GM19463 (cell line): Measurements from ENCODE around the gene SSBP4.
A peak's percentile ranks its signal among the peaks of the same experiment; 100 is the strongest.

Experiments used
- ATAC-seq: cut with Tn5 transposase; IDR thresholded peaks from one replicate; pipeline ENCODE4 v1.9.1; 2021; ENCODE audit warnings: mild to moderate bottlenecking, moderate library complexity; ENCODE audit not compliant: unreplicated experiment

Gene SSBP4

DNA sequence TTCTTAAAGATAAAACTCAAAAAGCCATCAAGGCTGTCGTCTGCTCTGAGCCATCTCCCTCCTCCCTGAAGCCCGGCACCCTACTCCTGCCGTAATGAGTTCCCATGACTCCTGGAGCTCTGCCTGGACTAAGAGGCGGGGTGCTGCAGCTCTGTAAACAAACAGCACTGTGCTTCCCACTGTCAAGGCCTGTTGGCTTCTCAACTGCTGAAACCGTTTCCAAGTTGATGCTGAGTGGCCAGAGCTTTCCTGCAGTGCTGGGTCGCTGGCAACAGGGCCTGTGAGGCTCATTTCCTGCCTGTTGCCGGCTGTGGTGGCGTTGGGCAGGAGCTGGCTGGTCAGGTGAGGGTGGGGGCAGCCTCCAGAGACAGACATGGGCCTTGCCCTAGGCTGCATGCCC lies 45.4 kb downstream of the SSBP4 start:
- no peak for ATAC-seq

- ATAC-seq, result no peak
Measured at GRCh38 chr19:18465214-18465963, 46.2 kb downstream of the SSBP4 start.

DNA sequence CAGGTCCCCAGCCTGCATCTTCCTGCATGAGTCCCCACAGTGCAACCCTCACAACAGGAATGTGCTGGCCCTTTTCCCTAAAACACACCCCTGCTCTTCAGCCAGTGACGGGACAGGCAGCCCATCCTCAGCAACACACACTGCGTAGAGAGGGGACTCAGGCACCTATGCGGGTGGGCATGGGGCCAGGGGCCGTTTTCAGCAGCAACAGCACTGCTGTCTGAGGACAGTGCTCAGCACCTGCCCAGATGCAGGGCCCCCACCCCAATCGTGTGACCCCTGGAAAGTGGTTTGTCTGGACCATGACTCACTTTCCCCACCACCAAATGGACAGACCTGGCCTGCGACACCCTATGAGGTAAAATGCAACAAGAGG lies 46.8 kb downstream of the SSBP4 start:
- ATAC-seq, result no peak

DNA sequence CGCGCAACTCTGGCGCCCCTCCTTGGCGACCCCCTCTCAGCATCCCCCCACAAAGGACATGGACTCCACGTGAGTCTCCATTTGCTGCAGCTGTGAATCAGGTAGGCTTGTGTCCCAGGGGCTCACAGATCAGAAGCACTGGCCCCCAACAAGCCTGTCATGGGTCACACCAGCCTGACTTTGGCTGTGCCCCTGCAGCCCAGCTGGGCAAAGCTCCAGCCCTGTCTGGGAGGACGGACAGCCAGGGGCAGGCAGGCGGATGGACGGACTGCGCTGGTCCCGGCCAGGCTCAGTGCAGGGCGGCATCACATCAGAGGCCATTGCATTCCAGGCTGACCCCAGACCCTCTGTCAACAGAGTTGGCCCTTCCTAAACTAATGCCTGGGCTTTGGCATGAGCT lies 47.2 kb downstream of the SSBP4 start:
- ATAC-seq, result no peak

DNA sequence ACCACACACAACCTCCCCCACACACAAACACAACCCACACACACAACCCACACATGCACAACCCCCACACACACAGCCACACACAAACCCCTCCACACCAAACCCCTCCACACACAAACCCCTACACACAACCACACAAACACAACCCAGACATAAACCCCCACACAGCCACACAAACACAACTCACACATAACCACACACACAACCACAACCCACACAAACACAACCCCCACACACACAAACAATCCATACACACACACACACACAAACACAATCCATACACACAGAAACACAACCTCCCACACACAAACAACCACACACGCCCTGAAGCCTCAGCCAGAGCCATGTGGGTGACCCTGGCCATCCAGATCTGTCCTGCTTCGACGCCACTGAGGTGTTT lies 48.8 kb downstream of the SSBP4 start:
- ATAC-seq, result no peak

DNA sequence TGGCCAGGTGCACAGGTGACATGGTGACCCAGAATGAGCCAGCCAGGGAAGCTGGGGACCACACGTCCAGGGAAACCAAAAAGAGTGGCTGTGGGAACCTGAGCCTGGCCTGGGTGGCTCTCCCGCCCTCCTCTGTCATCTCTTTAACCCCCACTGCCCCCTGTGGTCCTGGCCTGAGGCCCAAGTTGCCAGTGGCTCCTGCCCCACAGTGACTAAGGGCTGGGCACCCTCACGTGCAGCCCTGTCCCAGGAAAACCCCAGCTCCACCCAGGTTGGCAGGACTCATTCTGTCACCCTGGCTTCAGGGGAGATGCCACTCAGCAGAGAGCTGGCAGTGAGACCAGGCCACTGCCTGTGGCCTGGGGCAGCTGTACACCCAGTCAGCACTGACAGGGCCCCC lies 49.3 kb downstream of the SSBP4 start:
- ATAC-seq, result no peak

DNA sequence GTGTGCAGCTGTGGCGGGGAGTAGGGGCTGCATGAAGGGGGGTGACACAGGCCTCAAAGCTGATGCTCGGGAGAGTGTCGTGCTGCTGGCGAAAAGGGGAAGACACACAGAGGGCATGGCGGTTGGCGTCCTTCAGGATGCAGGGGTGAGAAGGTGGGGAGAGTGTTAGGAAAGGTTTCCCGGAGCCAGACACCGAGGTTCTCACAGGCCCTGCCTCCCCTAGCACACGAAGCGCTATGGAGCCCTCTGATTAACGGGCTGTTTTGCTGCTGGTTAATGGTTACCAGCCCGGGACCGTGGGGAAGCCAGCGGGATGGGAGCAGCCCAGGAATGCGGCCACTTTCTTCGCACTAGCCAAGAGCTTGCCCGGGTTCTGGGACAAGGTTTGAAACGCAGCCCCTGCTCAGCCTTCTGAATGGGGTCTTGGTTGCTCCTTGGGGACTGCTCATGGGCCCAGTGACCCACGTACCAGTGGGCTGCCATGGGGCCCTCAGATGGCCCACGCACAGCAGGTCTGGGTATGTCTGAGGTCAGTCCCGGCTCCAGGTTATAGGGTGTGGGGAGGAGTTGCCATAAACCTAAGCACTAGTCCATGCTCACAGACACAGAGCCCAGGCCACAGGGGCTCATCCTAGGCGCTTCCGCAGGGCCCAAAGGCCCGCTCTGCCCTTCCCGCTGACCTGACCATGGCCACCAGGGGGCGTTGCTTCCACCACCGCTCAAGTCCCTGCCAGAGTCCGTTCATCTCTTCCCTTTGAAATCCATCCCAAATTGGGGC lies 50.1 kb downstream of the SSBP4 start:
- no peak for ATAC-seq

DNA sequence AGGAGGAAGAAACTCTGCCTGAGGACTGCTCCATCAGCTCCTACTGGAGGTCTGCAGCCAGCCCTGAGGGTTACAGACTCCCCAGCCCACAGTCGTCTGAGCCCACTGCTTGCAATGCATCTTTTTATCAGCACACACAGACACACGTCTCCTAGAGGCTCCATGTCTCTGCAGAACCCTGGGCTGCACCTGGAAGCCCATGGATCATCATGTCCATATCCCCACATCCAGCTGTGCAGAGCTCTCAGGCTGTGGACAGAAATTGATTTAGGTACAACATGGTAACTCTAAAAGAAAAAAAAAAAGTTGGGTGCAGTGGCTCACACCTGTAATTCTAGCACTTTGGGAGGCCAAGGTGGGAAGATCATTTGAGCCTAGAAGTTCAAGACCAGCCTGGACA lies 51.6 kb downstream of the SSBP4 start:
- ATAC-seq, result no peak

DNA sequence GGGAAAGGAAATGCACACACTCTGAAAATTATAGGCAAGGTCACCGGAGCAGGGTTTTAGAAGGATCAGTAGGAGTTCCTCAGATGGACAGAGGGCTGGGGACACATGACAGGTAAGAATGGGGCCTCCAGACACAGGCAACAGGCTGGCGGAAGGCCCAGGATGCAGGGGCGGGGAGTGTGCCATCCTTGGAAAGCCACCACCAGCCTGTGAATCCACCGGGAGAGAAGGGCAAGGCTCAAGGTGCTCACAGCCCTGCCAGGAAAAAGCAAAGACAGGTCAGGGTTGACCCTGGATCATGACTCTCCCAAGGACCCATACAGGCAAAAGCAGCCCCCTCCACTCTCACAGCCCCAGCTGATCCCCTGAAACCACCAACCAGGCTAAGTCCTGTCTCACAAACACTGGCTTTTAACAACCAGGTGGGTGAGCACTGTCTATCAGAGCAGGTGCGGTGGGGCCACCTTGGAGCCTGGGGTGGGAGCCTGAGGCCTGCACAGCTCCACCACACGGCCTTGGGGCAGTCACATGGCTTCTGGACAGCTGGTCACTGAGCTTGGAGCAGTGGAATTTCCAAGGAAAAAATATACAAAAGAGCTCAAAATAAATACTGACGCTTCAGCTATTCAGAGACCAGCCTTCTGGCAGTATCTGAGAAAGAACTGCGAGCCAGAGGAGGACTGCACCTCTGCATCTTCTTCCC lies 54.0 kb downstream of the SSBP4 start:
- ATAC-seq, result no peak

DNA sequence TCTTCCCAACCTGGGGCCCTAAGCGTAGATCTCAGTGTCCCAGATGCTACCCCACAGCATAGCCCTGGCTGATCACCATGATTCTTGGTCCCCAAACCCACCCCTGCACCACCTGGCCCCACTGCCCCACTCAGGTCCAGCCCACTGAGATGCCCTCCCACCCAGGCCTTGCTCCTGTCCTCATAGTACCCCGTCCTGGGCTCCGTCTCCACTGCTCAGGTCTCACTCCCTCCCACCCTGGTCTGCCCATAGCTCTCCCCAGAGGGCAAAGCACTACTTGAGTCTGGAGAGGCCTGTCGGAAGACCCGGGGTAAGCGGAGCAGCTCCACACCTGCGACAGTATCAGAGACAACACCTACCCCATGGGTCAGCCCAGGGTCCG lies 54.5 kb downstream of the SSBP4 start:
- no peak for ATAC-seq

DNA sequence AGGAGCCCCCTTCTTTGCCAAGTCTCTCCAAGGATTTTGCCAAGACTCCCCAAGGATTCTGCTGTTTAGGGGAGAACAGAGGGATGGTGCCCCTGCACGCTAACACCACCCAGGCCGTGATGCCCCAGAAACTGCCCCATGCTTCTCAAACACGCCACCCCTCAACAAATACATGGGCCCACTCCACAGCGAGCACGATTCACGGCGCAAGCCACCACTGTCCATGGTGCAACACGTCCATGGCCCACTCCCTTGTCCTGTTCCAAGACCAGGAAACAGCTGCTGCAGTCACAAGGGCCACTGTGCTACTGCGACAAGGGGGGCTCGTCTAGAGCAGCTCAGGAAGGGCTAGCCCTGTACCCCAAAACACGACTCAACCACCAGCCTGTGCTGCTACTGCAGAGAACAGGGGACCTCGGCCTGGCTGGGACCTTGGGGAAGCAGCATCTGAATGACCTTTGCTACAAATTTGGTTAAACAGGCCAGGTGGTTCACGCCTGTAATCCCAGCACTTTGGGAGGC lies 55.2 kb downstream of the SSBP4 start:
- ATAC-seq, result no peak

- ATAC-seq, result no peak
Measured at GRCh38 chr19:18475004-18475453, 55.8 kb downstream of the SSBP4 start.

- no peak for ATAC-seq
Measured at GRCh38 chr19:18475762-18476331, 56.6 kb downstream of the SSBP4 start.

- no peak for ATAC-seq
Measured at GRCh38 chr19:18476507-18477041, 57.4 kb downstream of the SSBP4 start.

DNA sequence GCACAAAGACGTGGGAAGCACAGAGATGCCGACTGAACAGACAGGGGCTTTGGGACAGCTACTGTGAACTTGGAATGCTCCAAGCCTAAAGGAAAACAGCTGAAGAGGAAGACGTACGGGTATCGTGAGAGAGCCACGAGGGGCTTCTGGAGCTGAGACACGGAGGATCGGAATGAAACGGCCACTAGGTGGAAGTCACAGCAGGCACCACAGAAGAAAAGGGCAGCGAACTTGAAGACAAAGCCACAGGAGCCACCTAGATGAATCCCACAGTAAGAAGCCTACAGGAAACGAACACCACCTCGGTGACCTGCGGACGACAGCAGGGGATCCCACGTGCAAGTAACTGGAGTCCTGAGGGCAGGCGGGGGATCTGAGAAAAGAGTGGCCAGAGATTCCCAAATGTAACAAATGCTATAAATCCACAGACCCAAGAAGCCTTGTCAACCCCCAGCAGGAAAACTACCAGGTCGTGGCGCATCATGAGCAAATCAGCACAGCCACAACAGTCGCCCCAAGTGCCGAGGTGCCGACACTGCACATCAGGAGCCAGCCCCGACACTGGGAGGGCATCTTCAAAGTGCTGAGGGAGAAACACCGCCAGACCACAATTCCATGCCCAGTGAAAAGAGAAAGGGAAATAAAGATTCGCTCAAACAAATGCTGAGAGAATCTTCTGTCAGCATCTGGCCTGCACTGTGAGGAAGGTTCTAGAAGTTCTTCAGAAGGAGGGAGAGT lies 58.0 kb downstream of the SSBP4 start:
- no peak for ATAC-seq

- ATAC-seq, result no peak
Measured at GRCh38 chr19:18477974-18478373, 58.8 kb downstream of the SSBP4 start.

- peak; percentile 78 for ATAC-seq
Measured at GRCh38 chr19:18478545-18479311, 59.5 kb downstream of the SSBP4 start.

- no peak for ATAC-seq
Measured at GRCh38 chr19:18480006-18480691, 61.0 kb downstream of the SSBP4 start.
